ENCODE data around the gene EYA2.

- no peak for TF ChIP-seq CTCF (IDR thresholded peaks at IDR 0.05)
- no peak for TF ChIP-seq POLR2A (IDR thresholded peaks at IDR 0.05)
Measured at GRCh38 chr20:46894971-46895905, 595 bp downstream of the EYA2 start.
